OCI-LY7 (cell line): ENCODE measurements around the gene C22orf23.

ENCODE experiments used
- CTCF ChIP-seq: fragments of 200-600 bp; sonication (generic); conservative IDR thresholded peaks from 2 replicates; pipeline ENCODE4 v1.5.1; 2014; ENCODE audit warnings: mild to moderate bottlenecking, antibody characterized with exemption, low read length, moderate library complexity, mixed read lengths
- EZH2phosphoT487 ChIP-seq: fragments of 200-600 bp; sonication (generic); IDR thresholded peaks from 2 replicates; pipeline ENCODE4 v1.6.1; 2018; ENCODE audit warnings: low read depth, borderline replicate concordance, mild to moderate bottlenecking, mixed run types, antibody characterized with exemption, low read length, moderate library complexity, mixed read lengths

GRCh38 chr22:37893583-37893983 is 59.8 kb downstream of the C22orf23 start:
- TF ChIP-seq CTCF (no peak), EZH2phosphoT487 (no peak)
